ENCODE results near the gene EVX2.

EVX2 gene

DNA sequence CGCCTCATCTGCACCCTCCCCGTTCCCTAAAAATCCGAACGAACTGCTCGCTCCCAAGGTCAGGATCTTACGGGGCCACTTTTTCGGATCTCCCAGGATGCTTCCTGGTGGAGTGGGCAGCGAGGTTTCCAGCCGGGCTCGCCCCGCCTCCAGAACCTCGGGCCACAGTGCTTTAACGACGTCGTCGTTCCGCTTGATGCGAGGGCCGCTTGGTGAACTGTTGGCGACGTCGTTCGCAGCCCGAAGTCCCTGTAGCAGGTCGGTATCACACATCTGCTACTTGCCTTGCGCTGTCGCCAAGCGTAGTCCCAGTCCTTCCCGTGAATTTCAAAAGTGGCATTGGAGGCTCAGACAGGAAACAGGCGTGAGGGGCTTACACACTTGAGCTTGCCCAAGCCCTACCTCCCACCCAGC is 15.3 kb downstream of the EVX2 start:
- DNase-seq (ENCODE audit: insufficient read length, low spot score), result no peak
- no peak for TF ChIP-seq POLR2A (IDR thresholded peaks at IDR 0.05; ENCODE audit: low read depth, low read length)
- no peak for FAIRE-seq

GRCh38 chr2:176067589-176068418 is 16.0 kb downstream of the EVX2 start:
- no peak for FAIRE-seq
- TF ChIP-seq POLR2A (IDR thresholded peaks at IDR 0.05; ENCODE audit: low read depth, low read length), result no peak
- no peak for DNase-seq (ENCODE audit: insufficient read length, low spot score)

DNA sequence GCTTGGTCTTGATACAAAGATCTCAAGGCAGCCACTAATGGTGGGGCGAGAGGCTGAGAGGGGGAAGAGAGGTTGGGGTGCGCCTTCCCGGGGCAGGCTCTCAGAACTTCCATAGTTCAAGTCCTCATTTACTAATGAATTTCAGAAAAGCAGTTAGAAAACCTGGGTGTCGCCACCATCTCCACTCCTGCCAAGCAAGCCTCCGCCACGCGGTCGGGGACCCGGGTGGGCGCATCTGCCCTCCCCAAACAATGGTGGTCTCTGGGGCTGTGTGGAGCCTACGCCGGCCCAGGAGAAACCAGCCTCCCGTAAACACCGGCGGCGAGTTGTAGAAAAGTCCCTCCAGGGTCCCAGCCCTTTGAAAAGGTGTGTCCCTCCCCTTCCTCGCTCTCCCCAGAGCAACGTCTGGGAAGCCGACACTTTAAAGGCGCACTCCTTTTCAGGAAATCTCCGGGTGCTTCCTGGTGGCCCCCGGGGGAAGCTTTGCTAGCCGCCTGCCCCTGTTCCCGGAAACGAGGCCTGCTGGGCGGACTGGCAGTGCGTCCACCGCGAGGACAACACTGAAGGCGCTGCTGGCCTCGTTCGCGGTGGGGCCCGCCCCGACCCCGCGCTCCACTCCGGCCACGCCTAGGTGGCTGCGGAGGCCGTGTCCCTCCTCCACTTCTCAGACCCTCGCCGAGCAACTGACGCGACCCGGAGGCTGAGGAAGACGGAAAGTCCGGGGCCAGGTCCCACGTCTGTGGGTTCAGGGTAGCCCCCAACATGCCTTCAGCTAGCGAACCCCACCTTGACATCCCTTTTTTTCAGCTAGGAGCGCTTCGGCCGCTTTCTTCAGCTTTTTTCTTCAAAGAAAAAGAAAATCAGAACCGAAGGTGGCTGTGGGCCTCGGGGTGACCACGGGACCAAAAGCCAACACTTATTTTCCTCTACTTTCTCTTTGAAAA is 16.8 kb downstream of the EVX2 start:
- FAIRE-seq (no peak), DNase-seq (ENCODE audit: insufficient read length, low spot score) (no peak)
- no peak for TF ChIP-seq POLR2A (IDR thresholded peaks at IDR 0.05; ENCODE audit: low read depth, low read length)

DNA sequence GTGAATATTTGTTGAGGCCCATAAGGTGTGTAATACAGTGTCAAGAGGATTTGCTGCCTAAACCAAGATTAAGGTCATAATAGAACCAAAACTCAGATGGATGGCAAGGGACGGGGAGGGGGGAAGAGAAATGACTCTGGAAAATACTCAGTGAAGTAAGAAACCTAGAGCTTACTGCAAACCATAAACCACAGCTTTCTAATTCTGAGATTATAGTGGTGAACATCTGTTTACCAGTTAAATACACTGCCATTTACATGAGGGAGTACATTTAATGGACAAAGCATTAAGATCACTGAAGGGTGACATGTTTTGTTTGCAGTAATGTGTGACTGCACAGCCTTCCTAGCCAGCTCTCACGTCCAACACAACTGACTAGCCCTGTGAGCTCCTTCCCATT is 19.8 kb downstream of the EVX2 start:
- FAIRE-seq, result no peak
- DNase-seq (ENCODE audit: insufficient read length, low spot score), result no peak

DNA sequence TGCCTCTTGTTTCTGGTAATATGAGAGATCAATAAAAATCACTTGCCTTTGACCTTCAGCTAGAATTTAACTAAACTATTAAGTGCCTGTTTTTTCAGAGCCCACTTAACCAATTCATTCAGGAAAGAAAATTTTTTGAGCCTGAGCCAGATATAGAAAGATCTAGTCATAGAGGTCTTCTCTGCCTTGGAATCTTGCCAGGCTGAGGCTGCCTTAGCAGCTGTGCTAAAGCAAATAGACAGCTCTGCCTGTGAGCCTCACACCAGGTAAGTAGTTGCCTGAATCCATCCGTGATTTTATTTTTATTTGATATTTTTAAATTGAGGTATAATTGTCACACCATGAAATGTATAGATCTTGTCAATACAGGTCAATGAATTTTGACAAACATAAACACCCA is 27.4 kb downstream of the EVX2 start:
- FAIRE-seq (no peak), DNase-seq (ENCODE audit: insufficient read length, low spot score) (no peak)
- no peak for TF ChIP-seq POLR2A (IDR thresholded peaks at IDR 0.05; ENCODE audit: low read depth, low read length)

More for the DNA sequence above, 19.8 kb downstream of the EVX2 start:
- no peak for TF ChIP-seq POLR2A (IDR thresholded peaks at IDR 0.05; ENCODE audit: low read depth, low read length)

DNA sequence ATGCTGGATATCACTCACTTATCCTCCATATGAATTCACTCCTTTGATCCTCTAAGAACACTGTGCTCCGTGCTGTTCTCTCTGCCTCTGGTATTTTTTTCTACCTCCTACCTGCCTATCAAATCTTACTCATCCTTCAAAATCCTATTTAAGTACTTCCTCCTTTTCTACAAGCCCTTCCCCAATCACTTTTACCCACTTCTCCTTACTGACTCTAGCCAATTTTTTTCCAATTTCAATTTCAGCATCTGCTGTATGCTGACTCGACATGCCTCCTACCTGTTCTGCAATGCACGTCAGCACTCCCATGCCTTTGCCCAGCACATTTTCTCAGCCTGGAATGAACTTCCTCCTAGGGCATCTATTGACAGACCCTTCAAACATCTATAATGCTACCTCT is 44.4 kb downstream of the EVX2 start:
- FAIRE-seq, result no peak
- no peak for TF ChIP-seq POLR2A (IDR thresholded peaks at IDR 0.05; ENCODE audit: low read depth, low read length)
- no peak for DNase-seq (ENCODE audit: insufficient read length, low spot score)

DNA sequence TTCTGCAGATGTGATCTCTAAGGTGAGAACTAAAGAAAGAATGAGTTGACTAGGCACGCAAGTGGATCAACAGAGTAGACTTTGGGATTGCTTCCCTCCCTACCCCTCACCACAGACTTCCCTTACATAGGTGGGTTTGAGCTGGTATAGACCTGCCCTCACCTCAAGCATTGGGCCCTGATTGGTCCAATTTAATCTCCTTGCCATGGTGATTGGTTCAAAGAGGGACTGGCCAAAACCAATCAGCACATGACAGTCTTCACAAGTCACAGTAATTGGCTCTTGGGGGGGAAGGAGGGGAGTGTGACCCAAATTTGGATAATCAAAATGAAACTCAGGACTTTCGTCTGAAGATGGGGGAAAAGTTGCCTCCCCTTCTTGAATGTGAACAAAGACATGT is 45.1 kb downstream of the EVX2 start:
- DNase-seq (ENCODE audit: insufficient read length, low spot score) (no peak), FAIRE-seq (no peak)
- TF ChIP-seq POLR2A (IDR thresholded peaks at IDR 0.05; ENCODE audit: low read depth, low read length), result no peak

GRCh38 chr2:176035013-176035691 is 48.6 kb downstream of the EVX2 start:
- FAIRE-seq (no peak), DNase-seq (ENCODE audit: insufficient read length, low spot score) (no peak)
- no peak for TF ChIP-seq POLR2A (IDR thresholded peaks at IDR 0.05; ENCODE audit: low read depth, low read length)

- TF ChIP-seq POLR2A (IDR thresholded peaks at IDR 0.05; ENCODE audit: low read depth, low read length), result no peak
- no peak for DNase-seq (ENCODE audit: insufficient read length, low spot score)
- FAIRE-seq, result no peak
These were observed 56.0 kb downstream of the EVX2 start for GRCh38 chr2:176027806-176028205.
